Activated effector memory CD4-positive, alpha-beta T cell treated with anti-CD3 and anti-CD28 coated beads, Interleukin-2, amount 50 U/mL, for 16 hours (primary cell): ENCODE data around the gene ATF6.
"Not testable (repeated sequence)": the region's sequence is repeated elsewhere in the genome, so short reads cannot be mapped to it uniquely, and the experiment has no call there.

ENCODE experiments used
- DNase-seq: peaks from one replicate; pipeline ENCODE4 v3.0.0-alpha.2; 2020

Gene ATF6

GRCh38 chr1:161766102-161766981 lies at the start of gene ATF6:
TSS of gene ATF6 (plus strand) at chr1:161766320. CDS start at chr1:161766361, 41 bp downstream.
- peak; percentile 90 for DNase-seq

- no peak for DNase-seq
Measured at GRCh38 chr1:161718559-161719324, 47.4 kb upstream of the ATF6 start.

- no peak for DNase-seq
Measured at GRCh38 chr1:161719325-161719611, 46.9 kb upstream of the ATF6 start.

GRCh38 chr1:161720422-161720821 lies 45.7 kb upstream of the ATF6 start:
- no peak for DNase-seq

- DNase-seq: no peak
Measured at GRCh38 chr1:161720956-161721737, 45.0 kb upstream of the ATF6 start, which contains the start of gene FCRLB. TSS of gene FCRLB (plus strand) at chr1:161721544. CDS start at chr1:161722673, 1,129 bp downstream.

GRCh38 chr1:161721738-161722343 lies 44.3 kb upstream of the ATF6 start:
- no peak for DNase-seq

GRCh38 chr1:161722406-161722805 lies 43.7 kb upstream of the ATF6 start:
- DNase-seq: no peak

- no peak for DNase-seq
Measured at GRCh38 chr1:161723459-161724141, 42.5 kb upstream of the ATF6 start.

- not testable (repeated sequence) for DNase-seq
Measured at GRCh38 chr1:161725258-161725907, 40.7 kb upstream of the ATF6 start.

GRCh38 chr1:161725908-161726472 lies 40.1 kb upstream of the ATF6 start:
- peak; percentile 71 for DNase-seq

GRCh38 chr1:161726473-161727255 lies 39.5 kb upstream of the ATF6 start:
- DNase-seq: peak; percentile 81

- peak; percentile 63 for DNase-seq
Measured at GRCh38 chr1:161727256-161727924, 38.7 kb upstream of the ATF6 start.

GRCh38 chr1:161728376-161729226 lies 37.5 kb upstream of the ATF6 start:
- no peak for DNase-seq

- peak; percentile 68 for DNase-seq
Measured at GRCh38 chr1:161730050-161730564, 36.0 kb upstream of the ATF6 start.

GRCh38 chr1:161731241-161731640 lies 34.9 kb upstream of the ATF6 start:
- DNase-seq: no peak

- DNase-seq: no peak
Measured at GRCh38 chr1:161731981-161732718, 34.0 kb upstream of the ATF6 start.

GRCh38 chr1:161733526-161733925 lies 32.6 kb upstream of the ATF6 start:
- DNase-seq: no peak

GRCh38 chr1:161735837-161736236 lies 30.3 kb upstream of the ATF6 start:
- DNase-seq: no peak
